Dendritic cell treated with granulocyte-macrophage colony-stimulating factor and Interleukin-4, amounts not matched to agents 40 ng/mL and 50 ng/mL, for 4 days (primary cell): Measurements from ENCODE around the gene ATF7IP2.
"Not testable (repeated sequence)": the region's sequence is repeated elsewhere in the genome, so short reads cannot be mapped to it uniquely, and the experiment has no call there.

Experiments
- H3K27ac Mint-ChIP-seq: one replicate; pipeline ENCODE4 v1.8.0; 2022; ENCODE audit warnings: mild to moderate bottlenecking, mixed read lengths
- H3K27me3 Mint-ChIP-seq: one replicate; pipeline ENCODE4 v1.8.0; 2022; ENCODE audit warnings: mild to moderate bottlenecking, mixed read lengths
- H3K36me3 Mint-ChIP-seq: one replicate; pipeline ENCODE4 v1.8.0; 2022; ENCODE audit warnings: low read depth, mixed read lengths
- H3K4me1 Mint-ChIP-seq: one replicate; pipeline ENCODE4 v1.8.0; 2022; ENCODE audit warnings: low read depth, mixed read lengths
- H3K4me3 Mint-ChIP-seq: one replicate; pipeline ENCODE4 v1.8.0; 2022; ENCODE audit warnings: mild to moderate bottlenecking, moderate library complexity, mixed read lengths
- H3K9me3 Mint-ChIP-seq: one replicate; pipeline ENCODE4 v1.8.0; 2022; ENCODE audit warnings: mixed read lengths
- intact Hi-C: fragments of 100-400 bp; cut with micrococcal nuclease; formaldehyde crosslinking; loops from one replicate; pipeline ENCODE4 v1.15.0; 2022

ATF7IP2 gene

DNA sequence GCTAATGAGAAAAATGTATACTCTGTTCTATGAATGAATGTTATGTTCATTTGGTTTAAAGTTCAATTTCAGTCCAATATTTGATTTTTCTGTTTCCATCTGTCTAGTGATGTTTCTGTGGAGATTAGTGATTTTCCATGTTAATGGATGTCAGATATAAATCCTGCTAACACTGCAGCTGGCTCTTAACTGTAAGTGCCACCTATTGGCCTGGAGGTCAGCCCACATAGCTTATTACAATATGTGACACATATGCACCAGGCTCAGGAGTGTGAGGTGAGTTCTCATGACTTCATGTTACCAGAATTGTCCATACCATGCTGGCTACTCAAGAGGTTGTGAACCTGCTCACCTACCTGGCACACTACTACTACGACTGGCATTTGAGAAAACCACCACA, 17.1 kb downstream of the ATF7IP2 start:
- intact Hi-C loops = no loop called here
- Mint-ChIP-seq H3K4me1 (no peaks in the 10 kb centered on the region), H3K27ac (no peak overlapping the region), H3K36me3 (peaks cover 32% of the 10 kb centered on the region), H3K27me3 (no peaks in the 10 kb centered on the region), H3K9me3 (peaks cover 73% of the 10 kb centered on the region), H3K4me3 (no peak overlapping the region)

DNA sequence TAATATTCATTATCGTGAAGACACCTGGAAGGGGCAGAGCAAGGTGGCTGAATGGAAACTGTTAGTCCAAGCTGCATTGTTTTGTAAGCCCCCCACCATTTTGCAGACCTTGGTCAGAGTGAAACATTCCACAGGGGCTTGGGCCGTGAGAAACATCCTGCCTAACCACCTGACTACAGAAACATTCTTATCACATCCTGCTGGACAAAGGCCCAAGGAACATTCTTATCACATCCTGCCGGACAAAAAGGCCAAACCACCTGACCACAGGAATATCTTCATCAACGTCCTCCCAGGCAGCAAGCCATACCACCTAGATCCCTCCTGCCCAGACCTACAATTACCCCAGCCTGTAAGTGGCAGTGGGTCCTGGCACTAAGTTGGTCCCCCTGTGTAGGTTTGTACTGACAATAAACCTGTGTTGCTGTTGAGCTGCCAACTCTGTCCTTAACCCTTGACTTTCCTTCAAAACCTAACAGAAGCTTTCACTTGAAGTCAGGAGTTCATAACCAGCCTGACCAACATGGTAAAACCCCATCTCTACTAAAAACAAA, 19.6 kb downstream of the ATF7IP2 start:
- no peaks in the 10 kb centered on the region for H3K27me3 Mint-ChIP-seq
- no peaks in the 10 kb centered on the region for H3K4me1 Mint-ChIP-seq
- H3K9me3 Mint-ChIP-seq = peaks cover 94% of the 10 kb centered on the region
- H3K36me3 Mint-ChIP-seq = peaks cover 53% of the 10 kb centered on the region
- H3K4me3 Mint-ChIP-seq = no peak overlapping the region
- intact Hi-C loops = no loop called here
- H3K27ac Mint-ChIP-seq = no peak overlapping the region

DNA sequence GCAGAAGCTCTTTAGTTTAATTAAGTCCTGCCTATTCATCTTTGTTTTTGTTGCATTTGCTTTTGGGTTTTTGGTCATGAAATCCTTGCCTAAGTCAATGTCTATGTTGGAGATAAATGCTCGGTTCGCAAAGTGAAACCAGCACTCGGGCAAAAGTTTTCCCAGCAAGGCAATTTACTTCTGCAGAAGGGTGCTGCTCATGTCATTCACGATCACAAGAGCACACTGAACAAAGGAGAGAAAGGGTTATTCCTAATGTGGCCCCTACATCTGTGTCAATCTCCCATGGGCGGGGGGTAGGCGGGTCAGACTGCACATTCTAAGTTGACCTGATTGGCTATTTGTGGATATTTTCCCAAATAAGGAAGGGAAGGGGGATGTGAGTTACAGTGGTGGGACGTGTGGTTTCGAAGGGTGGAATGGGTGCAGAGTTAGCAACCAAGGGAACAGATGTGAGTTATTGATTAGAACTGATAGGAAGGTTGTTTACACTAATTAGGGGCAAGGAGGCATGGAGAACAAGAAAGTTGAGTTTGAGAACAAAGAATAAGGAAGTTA, 23.0 kb downstream of the ATF7IP2 start:
- intact Hi-C loops = no loop called here
- H3K36me3 Mint-ChIP-seq = peaks cover 48% of the 10 kb centered on the region
- H3K4me3 Mint-ChIP-seq = no peak overlapping the region
- H3K27me3 Mint-ChIP-seq = no peaks in the 10 kb centered on the region
- peaks cover 99% of the 10 kb centered on the region for H3K9me3 Mint-ChIP-seq
- no peaks in the 10 kb centered on the region for H3K4me1 Mint-ChIP-seq
- H3K27ac Mint-ChIP-seq = no peak overlapping the region

DNA sequence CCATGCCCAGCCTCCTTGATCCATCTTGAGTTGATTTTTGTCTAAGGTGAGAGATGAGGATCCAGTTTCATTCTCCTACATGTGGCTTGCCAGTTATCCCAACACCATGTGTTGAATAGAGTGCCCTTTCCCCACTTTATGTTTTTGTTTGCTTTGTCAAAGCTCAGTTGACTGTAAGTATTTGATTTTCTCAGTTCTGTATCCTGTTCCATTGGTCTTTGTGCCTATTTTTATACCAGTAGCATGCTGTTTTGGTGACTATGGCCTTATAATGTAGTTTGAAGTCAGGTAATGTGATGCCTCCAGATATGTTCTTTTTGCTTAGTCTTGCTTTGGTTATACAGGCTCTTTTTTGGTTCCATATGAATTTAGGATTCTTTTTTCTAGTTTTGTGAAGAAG, 23.9 kb downstream of the ATF7IP2 start:
- H3K4me1 Mint-ChIP-seq, H3K27ac Mint-ChIP-seq, intact Hi-C loops, H3K27me3 Mint-ChIP-seq, H3K4me3 Mint-ChIP-seq: not testable (repeated sequence)
- peaks cover 56% of the 10 kb centered on the region for H3K36me3 Mint-ChIP-seq
- H3K9me3 Mint-ChIP-seq = peaks cover 99% of the 10 kb centered on the region

DNA sequence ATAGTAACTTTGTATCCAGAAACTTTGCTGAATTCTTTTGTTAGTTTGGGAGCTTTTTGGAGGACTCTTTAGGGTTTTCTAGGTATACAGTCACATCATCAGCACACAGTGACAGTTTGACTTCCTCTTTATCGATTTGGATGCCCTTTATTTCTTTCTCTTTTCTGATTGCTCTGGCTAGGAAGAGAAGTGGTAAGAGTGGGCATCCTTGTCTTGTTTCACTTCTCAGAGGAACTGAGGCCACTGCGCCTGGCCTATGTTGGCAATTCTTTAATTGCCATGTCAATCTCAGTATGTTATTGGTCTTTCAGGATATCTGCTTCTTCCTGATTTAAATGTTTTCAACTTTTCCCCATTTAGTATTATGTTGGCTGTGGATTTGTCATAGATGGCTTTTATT, 24.6 kb downstream of the ATF7IP2 start:
- no peak overlapping the region for H3K27ac Mint-ChIP-seq
- H3K9me3 Mint-ChIP-seq = peaks cover 100% of the 10 kb centered on the region
- no peaks in the 10 kb centered on the region for H3K4me1 Mint-ChIP-seq
- no peak overlapping the region for H3K4me3 Mint-ChIP-seq
- no peaks in the 10 kb centered on the region for H3K27me3 Mint-ChIP-seq
- H3K36me3 Mint-ChIP-seq = peaks cover 56% of the 10 kb centered on the region
- intact Hi-C loops = no loop called here

DNA sequence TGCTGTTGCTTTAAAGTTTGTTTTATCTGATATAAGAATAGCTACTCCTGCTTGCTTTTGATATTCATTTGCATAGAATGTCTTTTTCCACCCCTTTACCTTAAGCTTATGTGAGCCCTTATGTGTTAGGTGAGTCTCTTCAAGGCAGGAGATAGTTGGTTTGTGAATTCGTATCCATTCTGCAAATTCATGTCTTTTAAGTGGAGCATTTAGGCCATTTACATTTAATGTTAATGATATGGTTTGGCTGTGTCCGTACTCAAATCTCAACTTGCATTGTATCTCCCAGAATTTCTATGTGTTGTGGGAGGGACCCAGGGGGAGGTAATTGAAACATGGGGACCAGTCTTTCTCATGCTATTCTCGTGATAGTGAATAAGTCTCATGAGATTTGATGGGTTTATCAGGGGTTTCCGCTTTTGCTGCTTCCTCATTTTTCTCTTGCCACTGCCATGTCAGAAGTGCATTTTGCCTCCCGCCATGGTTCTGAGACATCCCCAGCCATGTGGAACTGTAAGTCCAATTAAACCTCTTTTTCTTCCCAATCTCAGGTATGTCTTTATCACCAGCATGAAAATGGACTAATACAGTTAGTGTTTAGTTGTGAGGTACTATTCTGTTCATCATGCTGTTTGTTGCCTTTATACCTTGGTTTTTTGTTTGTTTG, 27.2 kb downstream of the ATF7IP2 start:
- no peak overlapping the region for H3K27ac Mint-ChIP-seq
- H3K4me1 Mint-ChIP-seq = no peaks in the 10 kb centered on the region
- peaks cover 100% of the 10 kb centered on the region for H3K9me3 Mint-ChIP-seq
- no peaks in the 10 kb centered on the region for H3K27me3 Mint-ChIP-seq
- H3K4me3 Mint-ChIP-seq = no peak overlapping the region
- H3K36me3 Mint-ChIP-seq = peaks cover 50% of the 10 kb centered on the region
- intact Hi-C loops = no loop called here

DNA sequence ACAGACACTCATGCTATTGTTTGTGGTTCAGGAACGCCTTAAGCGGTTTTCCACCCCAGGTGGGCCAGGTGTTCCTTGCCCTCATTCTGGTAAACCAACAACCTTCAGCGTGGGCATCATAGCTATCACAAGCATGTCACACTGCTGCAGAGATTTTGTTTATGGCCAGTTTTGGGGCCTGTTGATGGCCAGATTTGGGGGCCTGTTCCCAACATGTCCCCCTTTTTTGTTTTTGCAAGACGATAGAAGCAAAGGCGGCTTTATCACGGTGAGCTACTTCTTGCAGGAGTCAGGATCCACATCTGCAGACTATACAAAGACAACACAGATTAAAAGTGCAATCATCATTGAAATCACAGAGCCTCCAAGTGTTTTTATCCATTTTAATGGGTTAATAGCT, 32.3 kb downstream of the ATF7IP2 start:
- H3K4me1 Mint-ChIP-seq, H3K27ac Mint-ChIP-seq, H3K4me3 Mint-ChIP-seq, intact Hi-C loops, H3K27me3 Mint-ChIP-seq: not testable (repeated sequence)
- H3K36me3 Mint-ChIP-seq = peaks cover 38% of the 10 kb centered on the region
- peaks cover 69% of the 10 kb centered on the region for H3K9me3 Mint-ChIP-seq

DNA sequence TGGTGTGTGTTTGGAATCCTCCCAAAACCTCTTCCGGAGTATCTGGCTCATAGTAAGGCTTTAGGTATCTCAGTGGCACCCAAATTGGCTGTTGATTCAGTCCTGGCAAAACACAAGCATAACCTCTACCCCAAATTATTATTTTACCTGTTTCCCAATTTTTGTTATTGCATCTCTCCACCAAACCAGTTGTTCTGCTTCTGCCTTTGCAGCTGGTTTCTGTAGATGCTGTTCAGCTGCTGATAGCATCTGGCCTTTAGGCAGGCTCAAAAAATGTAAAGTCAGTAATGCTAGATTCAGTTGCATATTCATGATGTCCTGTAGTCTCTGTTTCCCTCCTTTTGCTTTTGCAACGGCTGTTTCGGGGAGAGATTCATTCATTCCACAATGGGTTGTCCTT, 33.8 kb downstream of the ATF7IP2 start:
- H3K36me3 Mint-ChIP-seq = peaks cover 23% of the 10 kb centered on the region
- no peaks in the 10 kb centered on the region for H3K4me1 Mint-ChIP-seq
- no peak overlapping the region for H3K27ac Mint-ChIP-seq
- H3K27me3 Mint-ChIP-seq = no peaks in the 10 kb centered on the region
- H3K9me3 Mint-ChIP-seq = peaks cover 54% of the 10 kb centered on the region
- H3K4me3 Mint-ChIP-seq = no peak overlapping the region
- intact Hi-C loops = no loop called here

DNA sequence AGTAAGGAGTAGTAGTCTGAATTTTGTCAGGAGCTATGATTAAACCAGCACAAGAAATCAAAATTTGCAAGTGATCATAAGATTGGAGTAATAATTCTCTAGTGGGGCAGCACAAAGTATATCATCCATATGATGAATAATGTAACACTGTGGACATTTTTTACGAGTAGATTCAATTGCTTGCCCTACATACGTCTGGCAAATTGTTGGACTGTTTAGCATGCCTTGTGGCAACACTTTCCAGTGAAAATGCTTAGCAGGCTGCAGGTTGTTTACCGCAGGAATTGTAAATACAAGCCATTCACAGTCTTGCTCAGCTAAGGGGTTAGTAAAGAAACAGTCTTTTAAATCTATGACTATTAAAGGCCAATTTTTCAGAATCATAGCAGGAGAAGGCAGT, 35.7 kb downstream of the ATF7IP2 start:
- H3K27ac Mint-ChIP-seq = no peak overlapping the region
- H3K36me3 Mint-ChIP-seq = peaks cover 16% of the 10 kb centered on the region
- no peak overlapping the region for H3K4me3 Mint-ChIP-seq
- no peaks in the 10 kb centered on the region for H3K4me1 Mint-ChIP-seq
- H3K27me3 Mint-ChIP-seq = no peaks in the 10 kb centered on the region
- intact Hi-C loops = no loop called here
- H3K9me3 Mint-ChIP-seq = peaks cover 35% of the 10 kb centered on the region

DNA sequence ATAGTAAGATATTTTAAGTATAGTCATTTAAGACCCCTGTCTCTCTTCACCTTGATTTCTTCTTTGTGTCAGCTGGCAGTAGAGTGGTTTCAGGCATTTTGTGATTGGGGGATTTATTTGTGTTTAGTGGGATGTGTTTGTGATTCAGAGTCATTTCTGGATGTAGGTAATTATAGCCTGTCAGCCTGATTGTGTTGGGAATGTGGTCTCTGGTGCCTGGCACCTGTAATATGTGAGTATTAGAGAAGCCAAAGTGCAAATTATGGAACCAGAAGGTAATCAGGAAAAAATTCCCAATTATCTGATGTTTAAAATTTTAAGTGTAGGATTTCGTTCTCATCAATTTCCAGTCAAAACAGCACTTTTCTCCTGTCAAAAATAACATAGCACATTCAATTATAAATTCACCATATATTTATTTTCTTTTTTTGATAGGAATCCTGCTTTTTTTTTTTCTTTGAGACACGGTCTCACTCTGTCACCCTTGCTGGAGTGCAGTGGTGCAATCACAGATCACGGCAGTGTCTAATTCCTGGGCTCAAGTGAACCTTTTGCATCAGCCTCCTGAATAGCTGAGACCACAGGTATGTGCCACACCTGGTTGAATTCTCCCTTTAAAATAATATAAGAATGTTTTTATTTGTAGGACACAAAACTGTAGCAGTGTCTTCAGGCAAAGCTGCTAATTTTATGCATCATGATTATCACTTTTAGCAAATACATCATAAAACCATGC, 42.7 kb downstream of the ATF7IP2 start:
- peaks cover 23% of the 10 kb centered on the region for H3K36me3 Mint-ChIP-seq
- H3K27ac Mint-ChIP-seq = no peak overlapping the region
- no peaks in the 10 kb centered on the region for H3K4me1 Mint-ChIP-seq
- no peak overlapping the region for H3K4me3 Mint-ChIP-seq
- H3K9me3 Mint-ChIP-seq = no peaks in the 10 kb centered on the region
- no peaks in the 10 kb centered on the region for H3K27me3 Mint-ChIP-seq
- intact Hi-C loops = no loop called here

DNA sequence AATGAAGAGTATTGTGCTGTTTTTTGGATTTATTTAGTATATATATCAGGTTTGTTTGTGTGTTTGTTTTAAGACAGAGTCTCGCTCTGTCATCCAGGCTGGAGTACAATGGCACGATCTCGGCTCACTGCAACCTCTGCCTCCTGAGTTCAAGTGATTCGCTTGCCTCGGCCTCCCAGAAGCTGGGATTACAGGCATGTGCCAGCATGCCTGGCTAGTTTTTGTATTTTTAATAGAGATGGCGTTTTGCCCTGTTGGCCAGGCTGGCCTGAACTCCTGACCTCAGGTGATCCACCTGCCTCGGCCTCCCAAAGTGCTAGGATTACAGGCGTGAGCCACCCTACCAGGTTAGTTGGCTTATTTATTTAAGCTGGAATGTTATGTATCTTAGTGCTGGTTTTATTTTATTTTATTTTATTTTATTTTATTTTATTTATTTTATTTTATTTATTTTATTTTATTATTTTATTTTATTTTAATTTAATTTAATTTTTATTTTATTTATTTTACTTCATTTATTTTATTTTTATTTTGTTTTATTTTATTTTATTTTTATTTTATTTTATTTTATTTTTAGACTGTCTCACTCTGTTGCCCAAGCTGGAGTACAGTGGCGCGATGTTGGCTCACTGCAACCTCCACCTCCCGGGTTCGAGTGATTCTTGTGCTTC, 43.6 kb downstream of the ATF7IP2 start:
- H3K9me3 Mint-ChIP-seq, H3K4me3 Mint-ChIP-seq, H3K4me1 Mint-ChIP-seq, H3K27ac Mint-ChIP-seq, intact Hi-C loops, H3K27me3 Mint-ChIP-seq: not testable (repeated sequence)
- peaks cover 31% of the 10 kb centered on the region for H3K36me3 Mint-ChIP-seq

DNA sequence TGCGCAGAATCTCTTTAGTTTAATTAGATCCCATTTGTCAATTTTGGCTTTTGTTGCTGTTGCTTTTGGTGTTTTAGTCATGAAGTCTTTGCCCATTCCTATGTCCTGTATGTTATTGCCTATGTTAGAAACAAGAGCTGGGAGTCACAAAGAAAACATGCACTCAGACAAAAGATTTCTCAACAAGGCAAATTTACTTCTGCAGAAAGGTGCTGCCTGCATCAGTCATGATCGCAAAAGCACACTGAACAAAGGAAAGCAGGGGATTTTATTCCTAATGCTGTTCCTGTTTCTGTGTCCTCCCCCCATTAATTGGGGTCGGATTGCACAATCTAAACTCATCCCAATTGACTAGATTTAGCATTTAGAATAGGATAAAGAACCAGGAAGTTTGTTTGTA, 55.9 kb downstream of the ATF7IP2 start:
- no peak overlapping the region for H3K27ac Mint-ChIP-seq
- H3K9me3 Mint-ChIP-seq = peaks cover 51% of the 10 kb centered on the region
- intact Hi-C loops = no loop called here
- H3K36me3 Mint-ChIP-seq = peaks cover 87% of the 10 kb centered on the region
- no peaks in the 10 kb centered on the region for H3K27me3 Mint-ChIP-seq
- H3K4me3 Mint-ChIP-seq = no peak overlapping the region
- no peaks in the 10 kb centered on the region for H3K4me1 Mint-ChIP-seq

DNA sequence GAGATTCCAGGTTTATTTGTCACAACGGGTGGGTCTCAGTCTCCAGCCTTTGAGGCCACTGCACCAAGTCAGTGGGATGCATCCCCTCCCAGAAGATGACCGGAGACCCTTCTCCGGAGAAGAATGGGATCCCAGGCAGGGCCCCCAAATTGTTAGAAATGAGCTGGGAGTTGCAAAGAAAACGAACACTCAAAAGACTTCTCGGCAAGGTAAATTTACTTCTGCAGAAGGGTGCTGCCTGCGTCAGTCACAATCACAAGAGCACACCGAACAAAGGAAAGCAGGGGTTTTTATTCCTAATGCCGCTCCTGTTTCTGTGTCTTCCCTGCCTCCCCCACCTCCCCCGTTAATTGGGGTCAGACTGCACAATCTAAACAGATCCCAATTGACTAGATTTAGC, 61.4 kb downstream of the ATF7IP2 start:
- Mint-ChIP-seq H3K27me3 (no peaks in the 10 kb centered on the region), H3K36me3 (peaks cover 100% of the 10 kb centered on the region), H3K27ac (no peak overlapping the region), H3K4me1 (no peaks in the 10 kb centered on the region), H3K4me3 (no peak overlapping the region), H3K9me3 (peaks cover 87% of the 10 kb centered on the region)
- intact Hi-C loops = no loop called here
